ENCODE measurements around the gene NHERF2.

NHERF2 gene

GRCh38 chr16:2024032-2024420 is 2.7 kb upstream of the NHERF2 start:
- no peak for TF ChIP-seq TCF12 (IDR thresholded peaks at IDR 0.05; ENCODE audit: low read depth)
- no peak for TF ChIP-seq CREB1 (IDR thresholded peaks at IDR 0.05; ENCODE audit: low read depth)
- TF ChIP-seq YY1 (IDR thresholded peaks at IDR 0.05; ENCODE audit: low read depth), result no peak
- TF ChIP-seq TEAD4 (IDR thresholded peaks at IDR 0.05), result no peak
- no peak for TF ChIP-seq FOXM1 (IDR thresholded peaks at IDR 0.05; ENCODE audit: borderline replicate concordance, low read depth)
- TF ChIP-seq MAX (IDR thresholded peaks at IDR 0.05), result no peak
- TF ChIP-seq REST (IDR thresholded peaks at IDR 0.05; ENCODE audit: low read depth), result no peak
- TF ChIP-seq ZBTB7A (IDR thresholded peaks at IDR 0.05; ENCODE audit: low read depth), result no peak
- TF ChIP-seq EGR1 (IDR thresholded peaks at IDR 0.05), result no peak
- TF ChIP-seq EP300 (IDR thresholded peaks at IDR 0.05; ENCODE audit: borderline replicate concordance), result no peak
- no peak for TF ChIP-seq USF1 (IDR thresholded peaks at IDR 0.05)
- TF ChIP-seq RAD21 (IDR thresholded peaks at IDR 0.05; ENCODE audit: low read depth), result no peak
- no peak for TF ChIP-seq TAF1 (IDR thresholded peaks at IDR 0.05; ENCODE audit: low read depth)
- TF ChIP-seq CEBPB (IDR thresholded peaks at IDR 0.05), result no peak
- TF ChIP-seq NFIC (IDR thresholded peaks at IDR 0.05), result no peak

- TF ChIP-seq TEAD4 (IDR thresholded peaks at IDR 0.05), result no peak
- TF ChIP-seq MAX (IDR thresholded peaks at IDR 0.05), result no peak
- no peak for TF ChIP-seq EGR1 (IDR thresholded peaks at IDR 0.05)
- TF ChIP-seq EP300 (IDR thresholded peaks at IDR 0.05; ENCODE audit: borderline replicate concordance), result no peak
- TF ChIP-seq TCF12 (IDR thresholded peaks at IDR 0.05; ENCODE audit: low read depth), result no peak
- TF ChIP-seq NFIC (IDR thresholded peaks at IDR 0.05), result no peak
- no peak for TF ChIP-seq CEBPB (IDR thresholded peaks at IDR 0.05)
- no peak for TF ChIP-seq YY1 (IDR thresholded peaks at IDR 0.05; ENCODE audit: low read depth)
- no peak for TF ChIP-seq FOXM1 (IDR thresholded peaks at IDR 0.05; ENCODE audit: borderline replicate concordance, low read depth)
Measured at GRCh38 chr16:2025251-2025650, 1.5 kb upstream of the NHERF2 start.

- TF ChIP-seq TEAD4 (IDR thresholded peaks at IDR 0.05) (no peak), EGR1 (IDR thresholded peaks at IDR 0.05) (no peak)
Measured at GRCh38 chr16:2025878-2026460, 733 bp upstream of the NHERF2 start.

GRCh38 chr16:2027024-2028010 is 615 bp downstream of the NHERF2 start:
- TF ChIP-seq TAF1 (IDR thresholded peaks at IDR 0.05; ENCODE audit: low read depth) (no peak), CEBPB (IDR thresholded peaks at IDR 0.05) (no peak), ZBTB7A (IDR thresholded peaks at IDR 0.05; ENCODE audit: low read depth) (no peak)

- no peak for TF ChIP-seq TCF12 (IDR thresholded peaks at IDR 0.05; ENCODE audit: low read depth)
- no peak for TF ChIP-seq YY1 (IDR thresholded peaks at IDR 0.05; ENCODE audit: low read depth)
- TF ChIP-seq TEAD4 (IDR thresholded peaks at IDR 0.05), result no peak
- no peak for TF ChIP-seq TAF1 (IDR thresholded peaks at IDR 0.05; ENCODE audit: low read depth)
- TF ChIP-seq NFIC (IDR thresholded peaks at IDR 0.05), result no peak
- no peak for TF ChIP-seq RAD21 (IDR thresholded peaks at IDR 0.05; ENCODE audit: low read depth)
- TF ChIP-seq USF1 (IDR thresholded peaks at IDR 0.05), result no peak
Measured at GRCh38 chr16:2028146-2028545, 1.4 kb downstream of the NHERF2 start.

GRCh38 chr16:2028620-2029220 is 2.0 kb downstream of the NHERF2 start:
- TF ChIP-seq EP300 (IDR thresholded peaks at IDR 0.05; ENCODE audit: borderline replicate concordance) (no peak), MAX (IDR thresholded peaks at IDR 0.05) (no peak), TCF12 (IDR thresholded peaks at IDR 0.05; ENCODE audit: low read depth) (peak; percentile 68), YY1 (IDR thresholded peaks at IDR 0.05; ENCODE audit: low read depth) (no peak), FOXM1 (IDR thresholded peaks at IDR 0.05; ENCODE audit: borderline replicate concordance, low read depth) (no peak), EGR1 (IDR thresholded peaks at IDR 0.05) (no peak)

GRCh38 chr16:2029350-2029749 is 2.6 kb downstream of the NHERF2 start:
- TF ChIP-seq USF1 (IDR thresholded peaks at IDR 0.05) (no peak), ZBTB7A (IDR thresholded peaks at IDR 0.05; ENCODE audit: low read depth) (no peak), TAF1 (IDR thresholded peaks at IDR 0.05; ENCODE audit: low read depth) (0 out of 2 replicates have a peak, but pooled peaks have one; percentile 23), NFIC (IDR thresholded peaks at IDR 0.05) (no peak), MAX (IDR thresholded peaks at IDR 0.05) (peak; percentile 63), EGR1 (IDR thresholded peaks at IDR 0.05) (peak; percentile 85), RAD21 (IDR thresholded peaks at IDR 0.05; ENCODE audit: low read depth) (no peak; the same call in 1 of the 2 replicates), TEAD4 (IDR thresholded peaks at IDR 0.05) (peak; percentile 57), REST (IDR thresholded peaks at IDR 0.05; ENCODE audit: low read depth) (no peak), CREB1 (IDR thresholded peaks at IDR 0.05; ENCODE audit: low read depth) (no peak), YY1 (IDR thresholded peaks at IDR 0.05; ENCODE audit: low read depth) (no peak), CEBPB (IDR thresholded peaks at IDR 0.05) (no peak), TCF12 (IDR thresholded peaks at IDR 0.05; ENCODE audit: low read depth) (no peak), FOXM1 (IDR thresholded peaks at IDR 0.05; ENCODE audit: borderline replicate concordance, low read depth) (no peak), EP300 (IDR thresholded peaks at IDR 0.05; ENCODE audit: borderline replicate concordance) (no peak; the same call in 1 of the 2 replicates)

All from Ishikawa (cell line).